Hematopoietic multipotent progenitor cell treated with erythropoietin and hydrocortisone succinate and interleukin-3 and kit ligand, for 15 days (in vitro differentiated cells): Measurements from ENCODE around the gene APIP.
"Not testable (repeated sequence)": the region's sequence is repeated elsewhere in the genome, so short reads cannot be mapped to it uniquely, and the experiment has no call there.

Experiments
- DNase-seq: peaks from one replicate; pipeline ENCODE4 v3.0.0-alpha.2; 2015; ENCODE audit warnings: low spot score

Gene APIP

DNA sequence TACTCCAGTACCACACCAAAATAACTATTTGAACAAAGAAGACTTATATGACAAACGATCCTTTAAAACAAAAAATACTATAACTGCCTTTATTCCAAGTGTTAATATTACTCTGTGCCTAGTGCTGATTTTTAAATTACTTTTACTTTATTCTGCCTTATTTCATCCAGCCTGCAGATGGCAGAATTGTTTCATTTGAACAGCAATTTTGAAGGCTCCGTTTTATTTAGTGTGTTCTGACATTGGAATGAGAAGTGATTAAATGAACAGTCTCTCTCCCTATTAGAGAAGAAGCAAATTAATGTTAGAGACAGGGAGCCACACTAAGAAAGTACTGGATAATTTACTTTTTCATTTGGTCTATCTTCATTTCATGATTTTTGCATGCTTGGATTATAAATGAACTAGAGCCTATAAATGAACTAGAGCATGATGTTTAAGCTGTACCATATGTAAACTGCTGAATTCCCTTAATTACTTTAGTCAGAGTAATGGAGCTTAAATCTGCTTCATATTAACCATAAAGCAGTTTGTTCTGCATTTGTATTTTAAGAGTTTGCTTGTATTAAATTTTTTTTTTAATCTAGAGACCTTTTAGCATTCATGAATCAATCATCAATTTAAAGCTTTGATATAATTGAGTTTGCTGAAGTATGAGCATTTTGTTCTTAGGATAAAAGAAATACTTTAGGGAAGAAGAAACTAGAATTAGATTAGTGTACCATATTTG is 10.1 kb upstream of the APIP start:
- DNase-seq = peak; percentile 65

- no peak for DNase-seq
Measured at GRCh38 chr11:34924714-34925113, 8.5 kb upstream of the APIP start.

DNA sequence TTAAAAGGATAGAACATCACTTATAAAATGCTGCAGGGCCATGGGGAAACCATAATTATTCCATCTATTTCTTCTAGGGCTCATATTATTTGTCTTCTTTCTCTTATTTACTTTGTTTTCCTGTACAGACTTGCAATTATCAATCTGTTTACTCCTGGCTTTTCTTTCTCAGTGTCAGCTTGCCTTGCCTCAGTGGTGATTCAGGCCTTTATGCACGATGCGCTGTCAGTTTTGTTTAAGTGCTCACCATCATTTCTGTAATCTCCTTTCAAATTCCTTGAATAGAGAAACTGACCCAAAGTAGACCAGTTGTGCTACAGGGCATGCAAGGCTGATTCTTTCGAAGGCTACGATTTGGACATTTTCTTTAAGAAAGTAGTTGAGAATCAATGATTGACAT is 5.0 kb upstream of the APIP start:
- no peak for DNase-seq

- DNase-seq = peak; percentile 9
Measured at GRCh38 chr11:34916843-34917770, 928 bp upstream of the APIP start.

DNA sequence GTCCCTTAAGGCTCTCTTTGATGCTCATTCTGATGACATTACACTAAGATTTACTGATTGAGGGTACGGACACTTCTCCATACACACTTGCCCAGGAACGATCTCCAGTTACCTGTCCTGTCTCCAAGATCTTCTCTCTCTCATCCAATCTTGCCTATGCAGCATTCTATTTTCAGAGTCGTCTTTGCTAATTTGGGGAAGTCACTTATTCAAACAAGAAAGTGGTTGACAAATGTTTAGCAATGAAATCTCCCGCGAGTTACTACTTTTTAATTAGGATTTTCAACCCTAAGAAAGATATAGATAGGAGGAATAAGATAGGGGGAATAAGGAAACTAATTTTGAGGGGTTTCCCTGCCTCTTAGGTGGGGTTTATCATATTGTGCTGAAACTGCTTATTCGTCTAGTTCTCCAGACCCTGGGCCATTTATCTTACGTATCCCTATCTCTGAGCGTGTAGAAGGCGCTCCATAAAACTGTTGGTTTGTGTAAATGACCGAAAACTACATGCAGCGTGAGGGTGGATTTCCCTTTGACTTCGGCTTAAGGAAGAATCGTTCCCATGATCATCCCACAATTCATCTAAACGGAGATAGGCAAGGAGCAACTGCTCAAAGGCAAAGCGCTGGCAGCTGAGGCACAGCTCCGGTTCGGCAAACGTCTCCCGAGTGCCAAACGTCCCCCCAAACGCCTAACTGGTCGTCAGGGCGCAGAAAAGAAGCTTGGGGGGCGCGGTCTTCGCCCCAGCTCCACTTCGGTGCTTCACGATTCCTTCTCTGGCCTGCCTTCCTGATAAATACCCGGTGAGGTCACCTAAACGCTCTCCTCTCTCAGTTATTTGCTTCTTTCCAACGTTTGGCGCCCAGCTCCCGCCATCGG is 804 bp downstream of the APIP start:
- DNase-seq = no peak

DNA sequence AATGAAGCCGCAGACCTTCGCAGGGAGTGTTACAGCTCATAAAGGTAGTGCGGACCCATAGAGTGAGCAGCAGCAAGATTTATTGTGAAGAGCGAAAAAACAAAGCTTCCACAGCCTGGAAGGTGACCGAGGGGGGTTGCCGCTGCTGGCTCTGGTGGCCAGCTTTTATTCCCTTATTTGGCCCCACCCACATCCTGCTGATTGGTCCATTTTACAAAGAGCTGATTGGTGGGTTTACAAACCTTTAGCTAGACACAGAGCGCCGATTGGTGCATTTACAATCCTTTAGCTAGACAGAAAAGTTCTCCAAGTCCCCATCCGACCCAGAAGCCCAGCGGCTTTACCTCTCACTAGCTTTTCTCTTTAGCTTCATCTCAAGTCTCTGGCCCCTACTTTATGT is 2.6 kb downstream of the APIP start:
- not testable (repeated sequence) for DNase-seq

DNA sequence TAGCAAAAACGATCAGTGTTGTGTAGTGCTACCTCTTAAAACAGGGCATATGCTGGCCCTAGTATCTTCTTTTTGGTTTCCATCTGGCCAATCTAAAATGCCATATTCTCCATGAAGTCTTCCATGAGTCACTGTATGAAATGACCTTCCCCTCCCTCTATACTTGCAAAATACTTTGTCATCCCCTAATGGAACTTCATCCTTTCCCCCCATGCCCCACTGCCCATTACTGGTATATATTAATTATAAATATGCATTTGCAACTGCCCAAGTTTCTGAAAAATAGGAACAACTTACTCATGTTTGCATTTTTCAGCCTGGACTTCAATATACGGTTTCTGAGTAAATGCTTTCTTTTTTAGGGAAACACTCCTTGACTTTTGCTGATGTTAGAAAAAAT is 4.5 kb downstream of the APIP start:
- DNase-seq = no peak

GRCh38 chr11:34910817-34911216 is 5.4 kb downstream of the APIP start:
- no peak for DNase-seq

DNA sequence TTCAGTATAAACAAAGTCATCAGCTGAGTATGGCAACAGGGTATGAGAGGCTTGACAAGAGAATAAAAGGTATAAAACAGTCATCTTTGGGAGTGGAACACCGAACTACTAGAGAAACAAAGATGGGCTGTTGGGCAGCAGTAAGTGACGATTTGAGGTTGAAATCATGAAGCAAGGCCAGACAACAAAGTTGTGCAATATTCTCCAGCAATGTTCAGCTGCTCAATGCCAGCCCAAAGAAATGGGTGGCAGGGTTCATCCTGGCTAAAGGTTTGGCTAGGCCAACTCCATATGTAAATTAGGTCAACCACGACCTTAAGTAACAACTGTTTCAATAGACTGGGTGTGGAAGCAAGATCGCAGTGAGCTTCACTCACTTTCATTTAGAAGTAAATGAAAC is 6.2 kb downstream of the APIP start:
- no peak for DNase-seq

GRCh38 chr11:34909415-34909814 is 6.8 kb downstream of the APIP start:
- no peak for DNase-seq

GRCh38 chr11:34907934-34908593 is 8.1 kb downstream of the APIP start:
- no peak for DNase-seq

GRCh38 chr11:34905666-34906065 is 10.5 kb downstream of the APIP start:
- no peak for DNase-seq

GRCh38 chr11:34904421-34904955 is 11.7 kb downstream of the APIP start:
- no peak for DNase-seq

GRCh38 chr11:34899633-34900016 is 16.6 kb downstream of the APIP start:
- no peak for DNase-seq

GRCh38 chr11:34898474-34898873 is 17.7 kb downstream of the APIP start:
- no peak for DNase-seq

DNA sequence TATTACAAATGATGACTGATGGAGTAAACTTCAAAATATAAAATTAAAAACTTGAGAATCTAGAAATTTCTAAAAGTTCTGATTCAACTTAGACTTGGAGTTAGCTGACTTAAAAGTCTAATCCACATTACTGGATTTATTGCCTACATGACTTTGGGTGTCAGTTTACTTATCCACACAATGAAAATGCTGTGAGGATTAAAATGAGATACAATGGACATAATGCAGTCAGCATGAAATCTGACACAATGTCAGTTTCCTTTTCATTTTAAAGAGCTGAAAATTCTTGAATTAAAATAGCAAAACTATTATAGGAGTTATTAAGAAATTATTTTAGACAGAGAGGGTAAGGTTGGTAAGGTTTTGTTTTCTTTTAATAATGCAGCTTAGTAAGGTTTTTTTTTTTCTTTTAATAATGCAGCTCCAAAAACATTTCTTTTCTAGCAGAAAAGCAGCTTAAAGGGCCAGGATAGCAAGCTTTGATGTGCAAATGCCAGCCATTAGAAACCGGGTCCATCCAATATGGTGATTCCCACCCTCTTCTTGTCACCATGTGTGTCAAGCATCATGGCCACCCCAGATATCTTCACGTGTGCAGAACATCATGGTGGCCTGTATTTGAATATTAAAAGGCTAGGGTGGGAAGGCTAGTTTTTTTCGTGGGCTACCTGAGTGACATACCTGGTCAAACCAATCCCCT is 18.9 kb downstream of the APIP start:
- DNase-seq = no peak

DNA sequence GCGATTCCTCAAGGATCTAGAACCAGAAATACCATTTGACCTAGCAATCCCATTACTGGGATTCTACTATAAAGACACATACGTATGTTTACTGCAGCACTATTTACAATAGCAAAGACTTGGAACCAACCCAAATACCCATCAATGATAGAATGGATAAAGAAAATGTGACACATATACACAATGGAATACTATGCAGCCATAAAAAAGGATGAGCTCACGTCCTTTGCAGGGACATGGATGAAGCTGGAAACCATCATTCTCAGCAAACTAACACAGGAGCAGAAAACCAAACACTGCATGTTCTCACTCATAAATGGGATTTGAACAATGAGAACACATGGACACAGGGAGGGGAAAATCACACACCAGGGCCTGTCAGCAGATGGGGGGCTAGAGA is 20.0 kb downstream of the APIP start:
- not testable (repeated sequence) for DNase-seq

GRCh38 chr11:34893416-34893815 is 22.8 kb downstream of the APIP start:
- DNase-seq = no peak

- no peak for DNase-seq
Measured at GRCh38 chr11:34891611-34892010, 24.6 kb downstream of the APIP start.

- peak; percentile 5 for DNase-seq
Measured at GRCh38 chr11:34890812-34891211, 25.4 kb downstream of the APIP start.

- no peak for DNase-seq
Measured at GRCh38 chr11:34890089-34890488, 26.1 kb downstream of the APIP start.
